Fibroblast of gingiva (primary cell): ENCODE measurements around the gene FANCC.

Experiments used
- DNase-seq: peaks from one replicate; pipeline ENCODE4 v3.0.0-alpha.2; 2011; ENCODE audit warnings: low read depth

Gene FANCC

DNA sequence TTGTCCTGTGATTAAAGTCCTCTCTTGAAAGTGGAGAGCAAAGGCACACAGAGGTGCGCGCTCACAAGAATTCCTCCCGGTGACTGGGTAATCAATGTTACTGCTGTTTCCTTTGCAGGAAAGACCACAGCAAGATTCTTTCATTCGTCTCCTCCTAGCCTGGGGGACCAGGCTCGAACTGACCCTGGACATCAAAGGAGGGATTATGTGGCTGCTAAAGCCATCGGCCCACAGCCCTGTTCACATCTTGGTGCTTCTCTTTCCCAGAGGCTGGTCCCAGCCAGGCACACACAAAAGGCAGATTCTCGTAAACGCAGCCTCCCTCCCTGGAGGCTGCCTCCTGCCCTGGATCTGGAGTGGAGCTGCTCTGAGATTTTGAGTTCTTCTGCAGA is 230.9 kb downstream of the FANCC start:
- DNase-seq = no peak

DNA sequence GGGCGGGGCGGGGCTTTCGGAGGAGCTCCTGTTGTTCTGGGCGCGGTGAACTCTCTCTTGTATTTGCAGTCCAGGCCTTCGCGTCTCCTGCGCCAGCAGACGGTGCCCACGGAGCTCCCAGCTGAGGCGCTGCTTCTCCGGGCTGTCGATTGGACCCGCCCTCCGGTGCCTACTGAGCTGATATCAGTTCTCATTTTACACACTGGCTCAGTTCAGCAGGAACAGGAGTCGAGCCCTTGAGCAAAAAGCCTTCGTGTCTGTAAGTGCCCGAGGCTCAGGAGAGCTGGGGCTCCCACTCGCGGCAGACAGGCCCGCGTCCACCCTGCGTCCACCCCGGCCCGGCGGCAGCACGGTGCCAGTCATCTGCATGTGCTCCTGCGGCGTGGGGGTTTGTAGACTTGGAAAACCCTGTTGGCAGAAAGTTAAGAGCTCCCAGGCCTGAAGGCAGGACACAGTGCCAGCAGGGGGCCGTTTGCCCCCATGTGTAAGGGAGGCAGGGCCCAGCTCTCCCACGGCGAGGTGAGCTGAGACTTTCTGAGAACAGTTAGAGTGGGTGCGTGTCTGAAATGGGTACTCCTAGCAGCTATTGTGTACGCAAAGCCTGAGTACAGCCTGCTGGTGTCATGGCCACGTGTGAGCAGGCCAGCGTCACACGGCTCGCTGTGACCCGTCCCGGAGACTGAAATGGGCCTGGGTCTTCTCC is 231.5 kb downstream of the FANCC start:
- DNase-seq = no peak

DNA sequence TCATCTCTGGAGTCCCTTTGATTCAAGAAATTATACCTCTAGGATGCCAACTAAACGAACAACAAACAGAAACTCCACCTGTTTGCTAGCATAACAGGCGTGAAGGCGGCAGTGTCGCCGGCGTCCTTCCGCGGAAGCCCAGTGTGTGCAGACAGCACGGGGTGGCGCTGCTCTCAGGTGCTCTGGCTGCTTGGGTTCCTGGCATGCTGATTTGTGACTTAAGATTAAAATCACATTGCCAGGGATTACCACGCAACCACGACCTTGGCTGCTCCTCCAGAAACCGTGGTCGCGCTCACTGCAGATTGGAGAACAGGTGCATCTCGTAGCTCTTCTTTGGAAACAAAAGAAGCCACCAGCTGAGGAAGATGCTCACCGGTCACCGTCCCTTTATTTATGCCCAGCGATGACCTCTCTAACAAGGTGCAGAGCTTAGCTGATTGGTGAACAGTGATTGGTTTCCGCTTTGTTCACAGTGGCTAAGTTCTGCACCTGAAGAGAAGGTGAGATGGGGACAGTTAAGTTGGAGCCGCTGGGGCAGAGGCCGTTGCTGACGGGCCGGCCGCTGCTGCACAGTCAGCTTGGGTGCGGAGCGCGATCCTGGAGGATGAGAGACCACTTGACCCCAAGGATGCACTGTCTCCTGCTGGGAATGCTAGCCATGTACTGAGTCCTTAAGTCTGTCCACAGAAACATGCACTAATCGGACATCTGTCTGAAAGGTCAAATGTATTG is 232.3 kb downstream of the FANCC start:
- DNase-seq = no peak

DNA sequence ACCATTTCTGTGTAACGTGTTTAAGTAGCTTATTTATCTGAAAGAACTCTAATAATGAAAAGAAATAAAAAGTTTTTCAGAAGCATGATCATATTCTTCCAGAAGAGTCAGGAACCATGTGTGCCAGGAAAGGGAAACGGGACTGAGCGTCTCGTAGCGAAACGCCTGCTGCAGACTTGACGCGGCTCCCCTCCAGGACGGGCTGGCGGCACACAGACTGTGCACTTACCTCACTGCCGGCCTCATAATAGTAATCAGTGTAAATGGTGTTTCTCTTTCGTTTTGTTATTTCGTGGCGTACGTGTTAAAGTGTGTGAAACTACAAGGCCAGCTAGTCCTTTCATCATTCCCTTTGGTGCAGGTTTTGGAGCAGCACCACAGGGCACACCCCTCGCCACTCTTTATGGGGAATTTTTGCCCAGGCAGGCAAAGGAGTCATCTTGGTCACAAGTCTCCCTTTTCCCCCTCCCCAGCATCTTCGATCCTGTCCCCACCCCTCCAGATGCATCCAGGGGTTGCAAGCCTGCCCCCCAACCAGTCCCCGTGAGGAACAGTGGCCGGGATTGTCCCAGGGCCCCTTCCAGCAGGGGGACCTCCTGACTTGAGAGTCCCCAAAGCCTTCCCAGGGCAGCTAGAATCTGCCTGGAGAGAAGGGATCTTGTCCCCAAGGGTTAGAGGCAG is 233.1 kb downstream of the FANCC start:
- DNase-seq = no peak

DNA sequence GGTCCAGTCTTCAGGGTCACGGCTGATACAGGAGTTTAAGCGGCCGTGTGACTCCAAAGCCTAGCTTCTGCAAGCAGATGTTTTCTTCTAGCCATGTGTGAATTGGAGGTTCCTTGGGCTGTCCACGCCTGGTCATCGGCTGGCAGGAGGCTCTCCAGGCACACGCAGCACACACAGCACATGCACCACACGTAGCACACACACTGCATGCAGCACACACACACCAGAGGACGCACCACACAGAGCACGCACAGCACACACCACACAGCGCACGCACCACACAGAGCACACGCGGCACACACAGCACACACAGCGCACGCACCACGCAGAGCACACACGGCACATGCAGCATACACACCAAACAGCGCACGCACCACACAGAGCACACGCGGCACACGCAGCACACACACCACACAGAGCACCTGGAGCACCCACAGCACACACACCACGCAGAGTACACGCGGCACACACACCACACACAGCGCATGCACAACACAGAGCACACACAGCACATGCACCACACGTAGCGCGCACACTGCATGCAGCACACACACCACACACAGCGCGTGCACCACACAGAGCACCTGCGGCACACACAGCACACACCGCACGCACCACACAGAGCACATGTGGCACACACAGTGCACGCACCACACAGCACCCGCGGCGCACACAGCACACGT is 234.3 kb downstream of the FANCC start:
- DNase-seq = no peak

DNA sequence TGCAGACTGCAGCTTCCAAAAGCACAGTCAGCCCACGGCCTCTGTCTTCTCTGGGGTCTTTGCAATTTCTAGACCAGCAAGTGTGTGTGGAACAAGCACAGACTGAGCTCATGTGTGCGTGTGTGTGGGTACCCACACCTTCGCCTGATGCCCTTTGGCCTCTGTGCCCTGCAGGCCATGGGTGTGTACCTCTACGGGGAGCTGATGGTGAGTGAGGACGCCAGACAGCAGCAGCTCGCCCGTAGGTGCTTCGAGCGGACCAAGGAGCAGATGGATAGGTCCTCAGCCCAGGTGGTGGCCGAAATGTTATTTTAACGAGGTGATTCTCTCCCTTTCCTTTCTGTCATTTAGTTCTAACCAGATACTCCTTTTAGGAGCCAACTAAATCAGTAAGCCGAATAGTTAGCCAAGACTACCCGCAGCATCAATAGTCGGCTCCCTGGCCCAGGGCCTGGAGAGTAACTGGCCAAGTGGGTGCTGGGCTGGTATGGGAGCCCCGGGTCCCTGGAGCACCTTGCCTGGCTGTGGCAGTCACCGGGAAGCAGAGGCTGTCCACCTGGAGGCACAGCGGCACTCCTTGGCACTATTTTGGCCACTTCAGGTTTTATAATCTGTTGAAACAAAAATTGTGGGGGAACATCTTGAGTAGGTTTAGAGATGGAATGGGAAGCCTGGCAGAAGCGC is 235.0 kb downstream of the FANCC start:
- DNase-seq = no peak

DNA sequence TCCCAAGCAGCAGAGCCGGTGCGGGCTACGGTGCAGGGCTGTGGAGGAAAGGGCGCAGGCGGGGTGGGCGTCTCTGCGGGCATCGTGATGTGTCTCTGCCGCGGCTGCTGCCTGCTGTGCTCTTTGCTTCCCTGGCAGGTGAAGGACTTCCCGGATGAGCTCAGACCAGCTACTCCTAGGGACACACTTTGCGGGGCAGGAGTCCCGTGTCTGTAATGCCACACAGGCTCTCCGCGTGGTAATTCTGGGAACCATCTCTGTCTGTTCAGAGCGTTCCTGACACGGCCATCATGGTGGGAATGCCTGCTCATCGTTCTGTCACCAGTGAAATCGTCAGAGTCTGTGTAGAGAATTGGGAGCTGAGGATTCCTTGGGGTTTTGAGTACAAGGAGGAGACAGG is 235.5 kb downstream of the FANCC start:
- DNase-seq = no peak

DNA sequence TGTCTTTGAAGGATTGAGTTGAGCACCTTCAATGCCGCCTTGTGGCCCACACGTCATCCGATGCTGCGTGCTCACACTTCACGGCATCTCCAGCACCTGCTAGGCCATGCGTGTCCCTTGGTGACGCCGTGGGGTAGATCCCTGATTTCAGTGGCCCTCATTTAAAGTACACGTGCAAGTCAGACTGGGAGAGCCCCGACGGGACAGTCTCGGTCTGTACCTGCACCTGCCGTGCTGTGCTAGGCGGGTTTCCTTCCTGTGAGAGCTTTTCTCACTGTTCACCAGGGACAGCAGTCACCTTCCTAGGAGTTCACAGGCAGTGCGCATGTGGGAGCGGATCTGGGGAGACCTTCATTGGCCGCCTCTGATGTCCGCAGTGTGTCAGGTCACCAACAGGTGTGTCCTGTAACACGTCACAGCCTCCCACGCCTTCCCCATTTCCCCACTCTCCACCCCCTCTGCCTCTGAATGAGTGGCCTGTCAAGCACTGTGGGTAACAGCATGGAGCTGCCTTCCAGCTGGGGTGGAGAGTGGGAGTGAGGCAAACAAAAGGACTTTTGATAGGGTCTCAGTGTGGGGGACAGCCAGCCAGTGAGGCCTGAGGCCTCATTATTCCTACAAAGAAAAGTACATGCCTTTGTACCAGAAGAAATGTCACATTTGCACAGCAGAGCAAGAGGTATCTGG is 236.4 kb downstream of the FANCC start:
- no peak for DNase-seq

DNA sequence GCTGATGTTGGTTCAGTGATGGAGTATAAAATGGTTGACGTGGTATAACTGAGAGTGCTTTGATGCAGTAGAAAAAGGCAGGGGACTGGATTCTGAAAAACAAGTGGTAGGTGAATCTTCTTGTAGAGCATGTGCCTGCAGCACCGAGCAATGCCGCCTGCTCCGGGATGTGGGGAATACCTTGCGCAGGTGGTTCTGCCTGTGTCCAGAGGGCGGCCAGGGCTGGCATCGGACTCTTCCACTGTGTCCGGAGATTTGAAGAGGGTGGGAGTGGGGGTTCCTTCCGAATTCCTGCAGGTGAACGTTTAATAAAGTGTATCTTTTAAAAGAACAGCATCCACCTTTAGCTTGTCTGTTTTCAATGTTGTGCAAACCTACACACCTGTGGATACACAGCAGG is 238.0 kb downstream of the FANCC start:
- DNase-seq = no peak

DNA sequence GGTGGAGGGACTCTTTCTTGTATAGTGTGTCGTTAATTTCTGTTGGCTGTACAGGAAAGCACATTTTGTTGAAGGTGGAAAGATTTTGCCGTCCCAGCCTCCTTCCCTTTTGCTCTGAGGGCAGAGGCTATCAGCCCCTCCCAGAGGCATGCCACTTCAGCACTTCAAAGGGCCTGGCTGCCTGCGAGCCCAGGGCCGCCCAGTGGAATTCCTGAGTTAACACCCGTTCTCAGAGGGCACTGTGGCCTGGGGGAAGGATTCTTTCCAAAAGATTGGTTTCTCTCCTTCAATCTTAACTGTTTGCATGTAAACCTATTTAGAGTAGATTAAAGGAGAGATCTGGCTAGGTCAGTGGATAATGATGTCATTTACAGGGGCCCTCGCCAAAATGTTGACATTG is 238.6 kb downstream of the FANCC start:
- DNase-seq = no peak

DNA sequence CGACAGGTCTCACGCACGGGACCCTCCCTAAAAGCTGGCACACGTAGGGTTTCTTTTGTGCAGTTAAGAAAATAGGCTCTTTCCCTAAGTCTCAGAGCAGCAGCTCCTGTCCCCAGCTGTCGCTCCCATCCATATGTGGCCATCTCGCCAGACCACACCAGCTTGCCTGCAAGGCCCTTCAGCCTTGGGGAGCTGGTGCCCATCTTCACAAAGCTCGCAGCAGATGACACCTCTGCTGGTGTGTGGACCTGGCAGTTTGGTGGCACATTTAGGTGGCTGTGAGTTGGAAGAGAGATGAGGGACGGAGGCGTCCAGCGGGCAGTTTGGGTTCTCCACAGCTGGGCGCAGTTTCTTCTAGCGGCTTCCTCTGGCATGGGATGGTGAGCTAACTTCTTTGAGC is 239.0 kb downstream of the FANCC start:
- no peak for DNase-seq

DNA sequence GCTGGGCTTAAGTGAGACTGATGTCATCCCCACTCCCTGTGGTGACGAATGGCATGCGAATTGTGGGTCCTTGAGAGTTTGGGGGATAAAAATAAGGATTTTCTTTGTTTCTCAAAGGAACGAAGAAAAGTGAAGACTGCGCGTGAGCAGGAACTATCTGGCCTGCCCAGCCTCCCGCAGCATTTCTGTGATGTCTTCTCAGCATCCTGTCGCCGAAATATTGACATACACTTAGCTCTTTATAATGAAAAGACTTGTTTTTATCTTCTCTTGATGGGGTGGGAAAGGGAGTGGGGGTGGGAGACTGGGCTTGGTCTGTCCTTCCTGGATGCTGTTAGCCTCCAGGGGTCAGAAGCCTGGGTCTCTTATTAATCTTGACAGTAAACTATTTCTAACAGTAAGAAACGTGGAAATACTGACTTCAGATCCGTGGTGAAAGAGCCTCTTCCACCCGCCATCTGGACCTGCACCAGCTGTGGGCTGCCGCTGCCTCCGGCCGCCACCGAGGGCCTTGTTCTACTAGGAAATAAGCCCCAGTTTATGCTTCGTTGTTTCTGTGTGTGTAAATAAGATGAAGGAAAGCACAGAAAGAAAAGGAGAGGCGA is 239.6 kb downstream of the FANCC start:
- DNase-seq = no peak

DNA sequence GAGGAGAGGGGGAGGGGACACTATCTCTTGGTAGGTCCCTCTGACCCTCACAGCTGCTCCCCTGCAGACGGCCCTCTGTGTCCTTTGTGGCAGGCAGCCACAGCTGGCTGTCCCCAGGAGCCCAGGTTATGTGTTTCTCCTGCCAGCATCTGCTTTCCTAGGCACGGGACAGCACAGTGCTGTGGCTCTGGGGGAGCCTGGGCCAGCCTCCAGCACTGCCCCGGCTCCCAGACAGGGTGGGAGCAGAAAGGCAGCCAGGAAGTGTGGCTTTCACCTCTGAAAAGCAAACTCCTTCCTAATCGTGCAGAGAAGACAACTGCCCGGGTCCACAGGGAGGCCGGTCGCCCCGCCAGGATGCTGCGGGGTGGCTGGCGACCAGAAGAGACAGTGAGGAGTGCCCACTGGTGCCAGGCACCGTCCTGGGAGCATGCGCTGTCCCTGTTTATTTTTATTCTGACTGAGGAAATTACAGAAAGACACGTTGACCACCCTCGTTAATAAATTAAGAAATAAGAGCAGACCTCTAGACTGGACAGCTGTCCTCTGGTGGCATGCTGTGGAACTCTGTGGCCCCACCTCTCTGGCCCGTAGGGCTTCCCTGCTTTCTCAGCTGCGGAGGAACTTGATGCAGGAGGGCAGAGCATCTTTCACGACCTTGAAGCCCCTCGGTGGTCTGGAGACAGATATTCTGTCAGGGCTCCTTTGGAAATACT is 240.3 kb downstream of the FANCC start:
- no peak for DNase-seq

DNA sequence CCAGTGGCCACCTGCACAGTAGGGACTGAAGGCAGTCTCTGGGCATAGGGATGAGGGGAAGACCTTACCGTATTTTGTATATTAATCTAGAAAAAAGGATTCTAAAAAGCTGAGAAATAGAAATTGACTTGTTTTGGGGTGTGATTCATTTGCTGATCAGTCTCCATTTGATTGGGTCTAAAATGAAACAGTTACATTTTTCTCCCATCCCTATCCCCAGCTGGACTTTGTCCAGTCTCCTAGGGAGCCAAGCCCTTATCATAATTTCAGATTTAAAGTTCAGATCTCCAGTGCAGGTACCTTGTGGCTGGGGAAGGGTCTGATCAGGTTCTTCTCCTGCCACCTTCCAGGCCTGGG is 240.8 kb downstream of the FANCC start:
- no peak for DNase-seq

DNA sequence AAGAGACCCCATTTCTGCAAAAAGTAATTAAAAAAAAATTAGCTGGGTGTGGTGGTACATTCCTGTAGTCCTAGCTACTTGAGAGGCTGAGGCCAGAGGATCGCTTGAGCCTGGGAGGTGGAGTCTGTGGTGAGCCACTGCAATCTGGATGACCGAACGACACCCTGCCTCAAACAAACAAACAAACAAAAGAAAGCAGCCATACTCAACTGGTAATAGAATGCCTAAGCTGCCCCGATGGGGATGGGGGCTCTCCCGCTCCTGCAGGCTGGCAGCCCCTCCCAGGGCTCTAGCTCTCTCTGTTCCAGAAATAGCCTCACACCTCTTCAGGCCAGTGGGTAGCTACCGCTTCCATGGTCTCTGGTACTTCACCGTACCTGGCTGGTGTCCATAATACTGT is 241.8 kb downstream of the FANCC start:
- DNase-seq = no peak

DNA sequence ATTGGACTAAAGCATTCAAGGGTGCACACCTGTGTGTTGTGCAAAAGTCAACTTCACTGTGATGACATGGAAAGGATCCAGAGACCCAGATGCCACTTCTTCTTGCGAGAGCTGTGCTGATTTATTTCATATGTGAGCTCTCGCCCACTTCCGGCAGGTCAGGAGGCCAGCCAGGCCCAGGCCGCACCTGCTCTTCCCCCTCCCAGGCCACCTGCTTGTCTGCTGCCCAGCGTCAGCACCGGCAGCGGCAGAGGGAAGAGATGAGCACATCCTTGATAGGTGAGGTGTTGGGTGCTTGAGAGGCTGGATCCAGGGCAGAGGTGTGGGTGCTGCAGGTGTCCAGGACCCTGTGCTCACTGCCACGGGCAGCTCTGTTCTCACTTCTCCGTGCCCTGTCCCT is 242.9 kb downstream of the FANCC start:
- DNase-seq = no peak

DNA sequence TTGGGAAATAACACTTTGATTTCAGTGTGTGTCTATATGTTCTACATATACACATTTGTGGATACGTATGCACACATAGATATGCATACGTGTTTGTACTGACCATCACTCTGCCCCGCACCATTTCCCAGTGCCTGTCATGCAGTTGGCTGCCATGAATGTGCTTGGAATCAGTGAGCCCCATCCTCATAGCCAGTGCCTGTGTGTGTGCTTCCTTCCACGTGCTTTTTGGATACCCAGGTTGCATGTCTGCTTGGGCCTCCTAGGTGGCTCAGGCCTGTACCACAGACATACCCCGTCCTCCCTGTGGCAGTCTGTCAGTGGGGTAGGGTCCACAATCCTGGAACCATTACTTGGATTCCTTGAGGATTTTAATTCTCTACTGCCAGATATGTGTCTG is 243.6 kb downstream of the FANCC start:
- no peak for DNase-seq

DNA sequence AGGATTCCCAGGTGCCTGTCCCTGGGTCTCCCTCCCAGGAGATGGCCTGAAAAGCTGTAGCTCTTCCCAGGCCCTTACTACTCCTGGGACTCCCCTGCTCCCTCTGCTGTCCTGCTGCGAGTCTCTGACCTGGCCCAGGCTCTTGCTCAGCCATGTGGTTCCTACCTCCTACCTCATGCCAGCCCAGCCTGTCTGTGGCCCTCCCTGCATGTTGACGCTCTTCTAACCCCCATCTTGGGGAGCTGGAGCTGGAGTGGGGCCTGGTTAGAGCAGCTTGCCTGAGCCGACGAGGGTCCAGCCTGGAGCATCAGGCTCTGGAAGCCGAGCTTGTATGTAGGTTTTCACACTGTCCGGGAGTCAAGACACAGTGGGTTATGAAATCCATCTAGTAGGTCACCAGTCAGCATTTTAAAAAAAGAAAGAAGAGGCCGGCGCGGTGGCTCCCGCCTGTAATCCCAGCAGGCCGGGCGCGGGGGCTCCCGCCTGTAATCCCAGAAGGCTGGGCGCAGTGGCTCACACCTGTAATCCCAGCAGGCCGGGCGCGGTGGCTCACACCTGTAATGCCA is 244.4 kb downstream of the FANCC start:
- no peak for DNase-seq

DNA sequence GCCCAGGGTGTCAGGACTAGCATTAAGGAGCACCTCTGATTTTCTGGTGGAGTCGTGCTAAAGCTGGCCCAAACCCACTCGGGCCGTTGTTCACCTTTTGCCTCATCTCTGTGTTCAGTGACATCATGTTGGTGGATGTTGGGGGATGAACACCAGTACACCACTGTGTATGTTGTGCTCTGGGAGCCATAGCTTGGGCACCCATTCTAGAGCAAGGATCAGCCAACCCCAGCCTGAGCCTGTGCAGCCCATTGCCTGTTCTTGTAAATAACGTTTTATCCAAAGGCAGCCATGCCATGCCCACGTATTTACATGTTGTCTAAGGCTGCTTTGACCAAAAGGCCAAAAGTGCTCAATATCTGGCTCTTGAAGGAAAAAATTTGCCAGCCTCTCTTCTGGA is 245.6 kb downstream of the FANCC start:
- DNase-seq = no peak

DNA sequence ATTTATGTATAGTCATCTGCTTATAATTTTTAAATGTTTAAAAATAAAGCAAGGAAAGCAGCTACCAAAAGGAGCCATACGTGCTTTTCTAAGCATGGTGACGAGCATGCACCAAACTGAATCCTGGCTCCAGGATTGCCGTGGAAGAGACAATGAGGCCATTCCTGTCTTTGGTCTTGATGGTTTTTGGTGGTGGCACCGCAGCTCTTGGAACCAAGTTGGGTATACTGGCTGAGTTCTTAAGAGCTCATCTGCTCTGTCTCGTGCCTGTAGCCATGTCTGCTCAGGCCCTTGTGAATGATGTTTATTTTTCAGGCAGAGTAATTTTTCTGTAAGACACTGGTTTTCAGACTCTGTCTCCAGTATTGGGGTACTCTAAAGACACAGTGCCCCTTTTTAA is 246.1 kb downstream of the FANCC start:
- DNase-seq = no peak
